ENCODE results near the gene LRRC72.
A peak's percentile ranks its signal among the peaks of the same experiment; 100 is the strongest.
"Not testable (repeated sequence)": the region's sequence is repeated elsewhere in the genome, so short reads cannot be mapped to it uniquely, and the experiment has no call there.

The LRRC72 gene

DNA sequence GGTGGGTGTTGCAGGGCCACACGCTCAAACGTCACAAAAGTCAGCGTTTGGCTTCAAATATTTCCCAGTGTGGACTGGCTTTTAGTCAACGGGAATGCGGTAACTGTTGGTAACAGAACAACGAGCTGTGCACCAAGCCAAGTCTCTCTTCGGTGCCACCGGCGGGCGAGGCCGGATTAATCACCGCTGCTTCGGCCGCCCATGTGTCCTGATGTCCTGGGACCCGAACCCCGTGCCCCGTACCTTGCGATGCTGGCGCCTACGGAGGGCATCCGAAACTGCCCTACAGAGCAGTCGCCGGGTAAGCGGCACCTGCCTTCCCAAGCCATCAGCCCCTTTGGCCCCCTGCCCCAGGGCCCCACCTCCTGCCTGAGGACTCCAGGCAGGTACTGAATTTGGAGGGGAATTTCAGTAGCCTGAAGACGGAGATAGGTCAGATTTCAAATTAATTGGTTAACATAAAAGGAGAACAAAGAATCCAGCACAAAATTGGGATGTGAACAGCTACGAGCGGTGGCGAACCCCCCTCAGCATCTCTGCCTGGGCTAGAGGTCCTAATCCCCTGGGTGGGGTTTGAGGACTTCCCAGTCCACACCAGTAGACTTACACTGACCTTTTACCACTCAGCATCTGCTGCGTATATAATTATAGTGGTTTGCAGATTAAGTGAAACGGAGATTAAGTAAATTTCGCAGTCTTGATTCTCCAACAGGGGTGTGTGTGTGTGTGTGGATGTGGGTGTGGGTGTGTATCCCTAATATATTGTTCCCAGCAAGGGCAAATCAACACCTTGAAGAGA is at the start of gene LRRC72:
Gene LRRC72 (plus strand): TSS at position 84 of the 799 bp plus-strand sequence. CDS start 128 bp downstream, at position 212.
- no peak for DNase-seq

DNA sequence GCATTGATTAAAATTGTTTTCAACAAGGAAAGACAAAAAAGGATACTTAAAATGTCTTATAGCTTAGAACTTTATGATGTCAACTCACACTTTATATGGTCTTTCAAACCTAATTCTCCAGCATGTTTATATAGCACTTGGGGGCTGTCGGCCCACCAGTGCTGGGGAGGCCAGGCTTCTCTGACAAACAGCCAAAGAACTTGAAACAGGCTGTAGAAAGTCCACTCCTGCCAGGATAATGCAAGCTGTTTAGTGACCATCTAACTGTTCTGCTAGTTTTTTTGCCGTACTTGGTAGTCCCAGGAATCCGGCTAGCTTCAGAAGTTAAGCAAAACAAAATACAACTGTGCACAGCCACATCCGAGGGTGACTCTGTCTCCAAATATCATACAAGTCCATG is 47.5 kb upstream of the LRRC72 start:
- DNase-seq: no peak

DNA sequence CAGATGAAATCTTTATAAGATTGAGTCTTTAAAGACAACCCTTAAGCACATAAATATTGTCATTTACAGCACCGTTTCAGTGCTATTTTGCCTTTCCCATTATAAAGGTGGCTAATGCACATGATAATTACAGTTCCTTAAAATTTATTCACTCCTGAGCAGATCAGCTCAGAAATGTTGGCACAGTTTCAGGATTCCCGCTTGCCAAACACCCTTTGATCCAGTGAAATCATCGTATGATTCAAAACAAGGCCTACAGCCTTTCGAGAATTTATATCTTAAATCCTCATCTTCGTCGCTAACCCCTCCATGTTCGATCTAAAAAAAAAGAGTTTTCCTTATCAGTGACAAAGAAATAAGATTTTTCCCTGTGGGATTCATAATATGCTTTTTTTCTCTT is 47.0 kb upstream of the LRRC72 start:
- no peak for DNase-seq

- peak; percentile 14 for DNase-seq
Measured at GRCh38 chr7:16484453-16485158, 42.0 kb upstream of the LRRC72 start.

GRCh38 chr7:16491148-16491547 is 35.5 kb upstream of the LRRC72 start:
- DNase-seq: no peak

- peak; percentile 16 for DNase-seq
Measured at GRCh38 chr7:16492513-16493062, 34.0 kb upstream of the LRRC72 start.

GRCh38 chr7:16493266-16493665 is 33.4 kb upstream of the LRRC72 start:
- no peak for DNase-seq

- DNase-seq: no peak
Measured at GRCh38 chr7:16494551-16494950, 32.1 kb upstream of the LRRC72 start.

- DNase-seq: no peak
Measured at GRCh38 chr7:16494955-16495719, 31.5 kb upstream of the LRRC72 start.

DNA sequence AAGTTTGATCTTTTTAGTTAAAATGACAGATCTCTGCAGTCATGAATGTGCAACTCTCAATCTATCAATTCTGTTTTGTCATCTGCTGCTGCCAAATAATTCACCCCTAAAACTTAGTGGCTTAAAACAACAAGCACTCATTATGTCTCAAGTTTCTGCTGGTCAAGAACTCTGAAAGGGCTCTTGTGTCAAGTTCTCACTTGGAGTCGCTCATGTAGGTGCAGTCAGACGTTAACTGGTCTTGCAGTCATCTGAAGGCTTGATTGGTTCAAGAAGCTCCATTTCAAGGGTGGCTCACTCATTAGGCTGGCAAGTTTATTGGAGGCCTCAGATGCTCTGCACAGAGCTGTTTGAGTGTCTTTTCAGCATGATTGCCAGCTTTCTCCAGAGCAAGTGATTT is 28.5 kb upstream of the LRRC72 start:
- no peak for DNase-seq

DNA sequence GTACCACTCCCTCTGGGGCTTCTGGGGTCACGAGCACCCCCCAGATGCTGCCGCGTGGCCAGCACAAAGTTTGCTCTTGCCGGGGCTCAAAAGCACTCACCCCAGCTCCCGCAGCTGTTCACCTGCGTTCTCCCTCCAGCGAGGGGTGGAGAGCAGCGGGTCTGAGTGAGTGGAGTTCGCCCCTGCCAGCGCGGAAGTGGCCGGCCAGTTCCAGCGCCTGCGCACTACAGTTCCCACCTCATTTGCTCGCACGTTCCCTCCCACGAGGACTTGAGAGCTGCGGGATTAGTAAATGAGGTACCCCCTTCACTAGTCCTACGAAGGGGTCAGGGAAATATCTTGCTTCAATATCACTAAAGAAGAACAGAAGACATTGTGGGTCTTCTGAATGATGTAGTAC is 24.3 kb upstream of the LRRC72 start:
- DNase-seq: no peak

DNA sequence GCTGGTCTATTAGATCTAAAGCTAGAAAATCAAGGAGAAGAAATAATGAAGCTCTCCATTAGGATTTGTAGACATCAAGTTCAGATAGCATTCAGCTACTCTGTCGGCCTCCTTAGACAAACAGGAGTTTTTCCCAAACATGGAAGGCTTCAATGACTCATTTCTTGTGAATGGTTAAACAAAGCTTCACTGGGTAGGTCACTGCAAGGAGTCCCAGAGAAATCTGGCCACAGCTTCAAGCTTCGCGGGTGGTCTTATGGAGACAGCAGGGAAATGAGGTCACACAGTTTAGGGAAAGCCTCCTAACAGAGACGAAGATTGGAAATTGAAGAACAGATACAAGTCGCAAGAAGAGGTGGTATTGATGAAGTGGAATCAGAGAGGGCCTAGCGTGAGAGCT is 22.6 kb upstream of the LRRC72 start:
- DNase-seq: peak; percentile 30

GRCh38 chr7:16506422-16506821 is 20.2 kb upstream of the LRRC72 start:
- not testable (repeated sequence) for DNase-seq

GRCh38 chr7:16509829-16510228 is 16.8 kb upstream of the LRRC72 start:
- peak; percentile 6 for DNase-seq

DNA sequence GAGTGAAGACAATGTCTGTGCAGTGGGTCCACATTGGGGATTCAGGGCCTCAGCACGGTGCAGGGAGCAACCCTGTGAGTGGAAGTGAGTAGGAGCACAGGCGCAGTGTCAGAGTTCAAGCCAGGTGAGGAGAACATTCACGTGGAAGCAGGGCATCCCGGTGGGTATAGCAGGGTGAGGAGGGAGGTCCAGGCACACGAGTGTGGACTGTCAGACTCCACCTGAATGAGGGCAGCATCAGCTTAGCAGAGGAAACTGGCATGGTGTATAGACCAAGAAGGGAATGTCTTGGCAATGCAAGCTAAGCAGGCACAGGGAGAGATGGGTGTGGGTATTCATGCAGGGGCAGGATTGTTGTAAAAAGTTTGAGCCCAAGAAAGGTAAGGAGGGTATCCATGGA is 15.3 kb upstream of the LRRC72 start:
- DNase-seq: no peak

- DNase-seq: no peak
Measured at GRCh38 chr7:16512097-16512496, 14.5 kb upstream of the LRRC72 start.

DNA sequence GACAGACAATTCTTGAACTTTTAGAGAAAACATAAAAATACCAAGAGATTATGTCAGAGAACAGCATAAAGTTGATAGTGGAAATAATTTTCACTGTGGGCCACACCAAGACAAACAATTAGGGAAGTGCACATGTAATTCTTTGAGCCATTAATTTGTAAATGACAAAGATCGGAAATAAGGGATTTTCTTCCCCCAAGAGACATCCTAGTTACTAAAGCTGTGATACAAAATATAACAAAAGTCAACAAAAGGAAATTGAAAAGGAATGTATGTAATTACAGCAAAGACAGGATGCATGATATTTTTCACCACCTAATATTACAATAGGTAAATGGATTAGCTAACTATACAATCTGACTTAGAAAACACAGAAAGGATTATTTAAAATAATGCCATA is 12.4 kb upstream of the LRRC72 start:
- DNase-seq: no peak

GRCh38 chr7:16514729-16515128 is 11.9 kb upstream of the LRRC72 start:
- no peak for DNase-seq

DNA sequence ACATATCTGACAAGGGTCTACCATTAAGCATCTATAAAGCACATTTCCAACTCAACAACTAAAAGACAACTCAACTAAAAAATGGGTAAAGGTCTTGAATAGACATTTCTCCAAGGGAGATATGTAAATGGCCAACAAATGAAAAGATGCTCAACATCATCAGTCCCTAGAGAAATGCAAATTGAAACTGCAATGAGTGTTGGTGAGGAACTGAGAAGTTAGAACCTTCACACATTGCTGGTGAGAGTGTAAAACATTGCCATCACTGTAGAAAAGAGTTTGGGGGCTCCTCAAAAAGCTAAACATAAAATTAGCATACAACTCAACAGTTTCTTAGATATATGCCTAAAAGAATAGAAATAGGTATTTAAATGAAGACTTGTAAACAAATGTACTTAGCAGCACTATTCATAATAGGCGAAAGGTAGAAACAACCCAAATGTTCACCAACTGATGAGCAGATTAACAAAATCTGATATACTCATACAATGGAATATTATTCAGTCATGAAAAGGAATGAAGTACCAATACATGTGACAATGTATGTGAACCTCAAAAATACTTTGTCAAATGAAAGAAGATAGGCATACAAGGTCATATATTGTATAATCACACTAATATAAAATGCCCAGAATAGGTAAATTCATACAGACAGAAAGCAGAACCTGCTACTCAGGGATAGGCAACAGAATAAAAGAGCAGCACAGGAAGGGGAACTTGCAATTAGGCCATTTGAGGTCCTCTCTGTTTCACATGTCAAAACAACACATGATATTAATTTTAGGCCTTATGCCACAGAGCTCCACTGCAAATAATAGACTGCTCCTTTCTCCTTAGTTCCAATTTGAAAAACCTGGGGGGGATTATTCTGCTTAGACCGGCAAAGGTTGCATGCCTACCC is 10.6 kb upstream of the LRRC72 start:
- DNase-seq: no peak

GRCh38 chr7:16519985-16520384 is 6.6 kb upstream of the LRRC72 start:
- not testable (repeated sequence) for DNase-seq

GRCh38 chr7:16524332-16524731 is 2.3 kb upstream of the LRRC72 start:
- DNase-seq: no peak

GRCh38 chr7:16528520-16528919 is 1.9 kb downstream of the LRRC72 start:
- peak; percentile 2 for DNase-seq
